Measurements from ENCODE around the gene ANKRD44.

- TF ChIP-seq EZH2 (IDR thresholded peaks at IDR 0.05; ENCODE audit: low read length, unreplicated experiment) (no peak), CTCF (conservative IDR thresholded peaks at IDR 0.05; ENCODE audit: low read depth, low read length) (no peak)
Measured at GRCh38 chr2:197292619-197293018, 18.0 kb downstream of the ANKRD44 start.

All from PC-3 (cell line).